Spleen (tissue), 11 donors: ENCODE results near the gene AVP. TPM values are rescaled to one million over a fixed set of nuclear protein-coding genes. Genes with fewer than 3 reads are reported as not detected.
A peak's percentile ranks its signal among the peaks of the same experiment; 100 is the strongest.

Experiments
- DNase-seq: peaks from one replicate; pipeline ENCODE4 v3.0.0-alpha.2; 2020
- H3K27ac ChIP-seq, 8 donors: fragments of 200-600 bp; sonication (generic) in 7 of 8; 1 replicate in 4 of 8; 2 replicates in 4 of 8; pipeline versions ENCODE4 v1.5.0 to v1.8.0; 2016 to 2021; ENCODE audit warnings: inconsistent platforms in 4 of 8, mild to moderate bottlenecking in 4 of 8, moderate library complexity in 1 of 8
- H3K27me3 ChIP-seq, 7 donors: fragments of 200-600 bp; sonication (generic) in 6 of 7; replicated peaks in 1 of 7; 1 replicate in 4 of 7; 2 replicates in 3 of 7; pipeline versions ENCODE4 v1.5.0 to v1.8.0; 2016 to 2021; ENCODE audit warnings: inconsistent platforms in 3 of 7, mild to moderate bottlenecking in 1 of 7
- H3K36me3 ChIP-seq, 6 donors: fragments of 200-600 bp; sonication (generic) in 5 of 6; 1 replicate in 4 of 6; 2 replicates in 2 of 6; pipeline versions ENCODE4 v1.5.0 to v1.8.0; 2016 to 2021; ENCODE audit warnings: inconsistent platforms in 2 of 6
- H3K4me1 ChIP-seq, 6 donors: fragments of 200-600 bp; sonication (generic) in 5 of 6; 1 replicate in 3 of 6; 2 replicates in 3 of 6; pipeline versions ENCODE4 v1.5.0 to v1.8.0; 2016 to 2021; ENCODE audit warnings: inconsistent platforms in 3 of 6
- H3K4me3 ChIP-seq, 8 donors: fragments of 200-600 bp; sonication (generic) in 7 of 8; 1 replicate in 4 of 8; 2 replicates in 4 of 8; pipeline versions ENCODE4 v1.5.0 to v1.8.0; 2016 to 2021; ENCODE audit warnings: inconsistent platforms in 4 of 8, mild to moderate bottlenecking in 4 of 8, moderate library complexity in 2 of 8
- H3K9me3 ChIP-seq, 8 donors: fragments of 200-600 bp; sonication (generic) in 7 of 8; 1 replicate in 4 of 8; 2 replicates in 4 of 8; pipeline versions ENCODE4 v1.5.0 to v1.8.0; 2016 to 2021; ENCODE audit warnings: inconsistent platforms in 4 of 8
- POLR2A ChIP-seq, 3 donors: fragments of 450-650 bp; IDR thresholded peaks; one replicate each; pipeline ENCODE4 v1.5.1; 2017; ENCODE audit warnings: antibody characterized with exemption in 3 of 3, mild to moderate bottlenecking in 1 of 3
- POLR2AphosphoS5 ChIP-seq, 3 donors: sonication (generic); formaldehyde crosslinking; IDR thresholded peaks; one replicate each; pipeline ENCODE4 v1.5.1; 2017; ENCODE audit warnings: antibody characterized with exemption in 3 of 3
- WGBS, 5 donors: extraction: QIAGEN DNeasy Blood & Tissue Kit in 3 of 5; methylation state at CpG; one replicate each; pipeline versions ENCODE4 v1.1.5 to v1.1.7; 2013 to 2018; 5-methylcytosine and 5-hydroxymethylcytosine counted together
- intact Hi-C: fragments of 100-400 bp; cut with DNase I; formaldehyde crosslinking; loops from one replicate; pipeline ENCODE4 v1.15.0; 2023; ENCODE audit warnings: low total_unique reads
- polyA plus RNA-seq, 3 donors: library from polyadenylated mRNA; stranded (reverse); fragments of 200-250 nt; gene quantifications; one replicate each; pipeline ENCODE4 v1.2.1, GENCODE V29; 2013
- total RNA-seq, 7 donors: library from RNA; depleted of rRNA in 3 of 7; stranded (reverse); fragments of >200 nt in 3 of 7; fragmentation: NEBNext Ultra II Directional in 4 of 7; extraction: Animal tissue kit (Norgen Biotek cat#: 25700) in 4 of 7; gene quantifications; one replicate each; pipeline versions ENCODE4 v1.1.0 to v1.2.1, GENCODE V29; 2016 to 2021
- TF ChIP-seq, protein P1 (sequence below), 11 experiments: fragments of 200-600 bp in 7 of 11; fragments of 450-650 bp in 4 of 11; sonication (generic) in 4 of 11; IDR thresholded peaks in 8 of 11; conservative IDR thresholded peaks in 3 of 11; 1 replicate in 7 of 11; 2 replicates in 4 of 11; pipeline versions ENCODE4 v1.4.0 to v1.8.0; 2016 to 2021; ENCODE audit warnings: antibody characterized with exemption in 11 of 11, inconsistent platforms in 4 of 11, mild to moderate bottlenecking in 1 of 11
- donor health status: healthy with polysubstance abuse.
- donor health status: DM: no; HTN: no; CAD: no; lungs with moderate emphysema.
- donor health status: DM: no; HTN: no; CAD: no.
- donor health status: Bipolar disorder and iron deficiency.
- donor health status: healthy.
- donor health status: DM: no; HTN: no; CAD: no.
- donor health status: DM: yes; HTN: yes; CAD: no.

AVP gene
- total and polyA plus RNA-seq, 10 donors: 2.2 TPM; not detected in 9

DNA sequence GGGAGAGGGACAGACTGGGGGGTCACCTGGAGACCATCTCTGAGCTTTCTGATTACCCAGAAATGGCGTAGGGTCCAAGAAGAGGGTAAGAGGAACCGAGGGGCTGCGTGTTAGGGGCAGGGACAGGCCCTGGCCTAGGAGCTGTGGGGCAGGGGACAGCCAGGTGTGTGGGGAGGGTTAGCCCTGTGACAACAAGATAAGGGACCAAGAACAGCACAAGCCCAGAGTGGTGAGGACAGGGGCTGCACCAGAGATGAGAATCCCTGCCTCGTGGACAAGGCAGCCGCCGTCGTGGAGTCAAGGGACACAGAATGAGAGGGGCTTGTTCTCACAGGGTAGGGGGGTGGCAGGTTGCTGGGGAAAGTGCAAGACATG lies 449 bp upstream of the AVP start:
- H3K4me1 ChIP-seq: peaks cover 3 to 29% (median 18%) of the 10 kb centered on the region in 6 donors
- H3K27me3 ChIP-seq: peaks cover 4 to 73% (median 45%) of the 10 kb centered on the region in 7 donors
- no peak overlapping the region for H3K27ac ChIP-seq
- H3K4me3 ChIP-seq: no peak overlapping the region
- 66 to 87% (median 71%) methylated on average over 7 of the region's 7 CpGs for WGBS, 5 donors
- no peaks in the 10 kb centered on the region for H3K9me3 ChIP-seq
- no peak for DNase-seq
- no peaks in the 10 kb centered on the region for H3K36me3 ChIP-seq
- TF ChIP-seq POLR2AphosphoS5 (IDR thresholded peaks at IDR 0.05): no peak
- intact Hi-C loops: no loop called here

DNA sequence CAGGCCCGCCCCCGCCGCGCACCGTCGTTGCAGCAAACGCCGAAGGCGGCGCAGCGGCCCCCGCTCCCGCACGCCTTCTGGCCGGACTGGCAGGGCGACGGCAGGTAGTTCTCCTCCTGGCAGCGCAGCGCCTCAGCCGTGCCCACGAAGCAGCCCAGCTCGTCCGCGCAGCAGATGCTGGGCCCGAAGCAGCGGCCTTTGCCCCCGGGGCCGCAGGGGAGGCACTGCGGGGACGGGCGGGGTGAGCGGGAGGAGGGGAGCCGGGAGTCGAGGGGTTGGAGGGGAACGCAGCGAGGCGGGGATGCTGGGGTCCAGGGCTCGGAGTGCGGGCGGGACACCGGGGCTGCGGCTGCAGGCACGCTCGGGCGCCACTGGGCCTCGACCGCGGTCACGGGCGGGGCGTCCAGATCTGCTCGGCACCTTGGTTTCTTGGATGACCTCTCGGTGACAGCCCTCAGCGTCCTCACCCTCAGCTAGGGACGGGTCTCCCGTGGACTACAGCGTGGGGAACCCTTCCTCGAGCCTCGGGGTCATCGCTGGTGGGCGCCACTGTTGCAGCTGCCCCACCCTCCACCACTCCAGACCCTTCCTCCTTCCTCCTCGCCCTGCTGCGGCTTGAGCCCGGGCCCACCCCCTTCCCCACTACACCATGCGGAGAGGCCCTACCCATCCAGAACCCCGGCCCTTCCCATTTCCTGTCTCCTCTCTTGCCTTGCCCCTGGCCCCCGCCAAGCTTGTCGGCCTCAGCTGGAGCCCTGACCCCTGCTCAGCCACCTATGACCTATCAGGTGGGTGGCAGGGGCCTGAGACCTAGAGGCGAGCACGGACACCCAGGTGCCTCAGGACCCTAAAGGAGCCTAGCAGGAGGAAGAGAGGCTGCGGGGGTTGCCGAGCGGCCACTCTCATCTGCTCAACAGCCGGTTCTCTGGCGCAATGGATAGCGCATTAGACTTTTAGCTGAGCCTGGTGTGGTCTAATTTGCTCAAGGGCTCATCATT lies 1.3 kb downstream of the AVP start:
- peaks cover 3 to 29% (median 18%) of the 10 kb centered on the region in 6 donors for H3K4me1 ChIP-seq
- no peaks in the 10 kb centered on the region for H3K9me3 ChIP-seq
- peaks cover 4 to 75% (median 45%) of the 10 kb centered on the region in 7 donors for H3K27me3 ChIP-seq
- no peak for DNase-seq
- peak overlapping the region; percentile 7 to 65 (median 26) for H3K4me3 ChIP-seq
- H3K36me3 ChIP-seq: no peaks in the 10 kb centered on the region
- 5 to 14% (median 9%) methylated on average over 25 to 76 of the region's 76 CpGs for WGBS, 5 donors
- intact Hi-C loops: no loop called here
- H3K27ac ChIP-seq: no peak overlapping the region
- TF ChIP-seq POLR2A (IDR thresholded peaks at IDR 0.05): no peak
- no peak for TF ChIP-seq POLR2AphosphoS5 (IDR thresholded peaks at IDR 0.05)
- TF ChIP-seq, protein P1, sequence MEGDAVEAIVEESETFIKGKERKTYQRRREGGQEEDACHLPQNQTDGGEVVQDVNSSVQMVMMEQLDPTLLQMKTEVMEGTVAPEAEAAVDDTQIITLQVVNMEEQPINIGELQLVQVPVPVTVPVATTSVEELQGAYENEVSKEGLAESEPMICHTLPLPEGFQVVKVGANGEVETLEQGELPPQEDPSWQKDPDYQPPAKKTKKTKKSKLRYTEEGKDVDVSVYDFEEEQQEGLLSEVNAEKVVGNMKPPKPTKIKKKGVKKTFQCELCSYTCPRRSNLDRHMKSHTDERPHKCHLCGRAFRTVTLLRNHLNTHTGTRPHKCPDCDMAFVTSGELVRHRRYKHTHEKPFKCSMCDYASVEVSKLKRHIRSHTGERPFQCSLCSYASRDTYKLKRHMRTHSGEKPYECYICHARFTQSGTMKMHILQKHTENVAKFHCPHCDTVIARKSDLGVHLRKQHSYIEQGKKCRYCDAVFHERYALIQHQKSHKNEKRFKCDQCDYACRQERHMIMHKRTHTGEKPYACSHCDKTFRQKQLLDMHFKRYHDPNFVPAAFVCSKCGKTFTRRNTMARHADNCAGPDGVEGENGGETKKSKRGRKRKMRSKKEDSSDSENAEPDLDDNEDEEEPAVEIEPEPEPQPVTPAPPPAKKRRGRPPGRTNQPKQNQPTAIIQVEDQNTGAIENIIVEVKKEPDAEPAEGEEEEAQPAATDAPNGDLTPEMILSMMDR (IDR thresholded peaks at IDR 0.05 in 8 of 11, conservative IDR thresholded peaks at IDR 0.05 in 3 of 11): no peak

DNA sequence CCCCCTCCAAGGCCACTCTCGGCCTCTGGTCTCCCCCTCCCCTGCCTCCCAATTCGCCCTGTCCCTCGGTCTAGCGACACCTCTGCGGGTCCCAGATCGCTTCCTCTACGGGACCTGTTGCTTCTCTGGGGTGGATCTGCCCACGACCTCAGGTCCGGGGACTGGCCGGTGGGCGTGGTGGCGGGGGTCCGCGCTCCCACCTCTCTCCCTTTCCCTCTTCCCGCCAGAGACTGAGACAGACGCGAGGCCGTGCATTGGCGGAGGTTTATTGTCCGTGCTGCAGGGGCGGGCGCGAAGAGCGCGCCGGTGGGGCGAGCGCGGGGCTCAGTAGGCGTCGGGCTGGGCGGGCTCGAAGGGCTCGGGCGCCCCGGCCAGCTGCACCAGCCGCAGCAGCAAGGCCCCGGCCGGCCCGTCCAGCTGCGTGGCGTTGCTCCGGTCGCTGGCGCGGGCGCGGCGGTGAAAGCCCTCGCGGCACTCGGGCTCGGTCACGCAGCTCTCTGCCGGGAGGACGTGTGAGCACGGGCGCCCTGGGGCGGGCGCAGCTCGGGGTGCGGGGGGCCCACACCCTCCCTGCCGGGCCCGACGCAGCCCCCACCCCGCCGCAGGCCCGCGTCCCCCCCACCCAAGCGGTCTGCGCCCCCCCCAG lies 2.1 kb downstream of the AVP start:
- intact Hi-C loops: no loop called here
- H3K27ac ChIP-seq: no peak overlapping the region
- peaks cover 3 to 29% (median 18%) of the 10 kb centered on the region in 6 donors for H3K4me1 ChIP-seq
- no peaks in the 10 kb centered on the region for H3K36me3 ChIP-seq
- no peak for TF ChIP-seq POLR2AphosphoS5 (IDR thresholded peaks at IDR 0.05)
- TF ChIP-seq, protein P1 (IDR thresholded peaks at IDR 0.05 in 8 of 11, conservative IDR thresholded peaks at IDR 0.05 in 3 of 11): no peak
- TF ChIP-seq POLR2A (IDR thresholded peaks at IDR 0.05): no peak
- H3K9me3 ChIP-seq: no peaks in the 10 kb centered on the region
- no peak for DNase-seq
- WGBS, 5 donors: 2 to 16% (median 3%) methylated on average over 11 to 70 of the region's 71 CpGs
- peaks cover 4 to 83% (median 51%) of the 10 kb centered on the region in 7 donors for H3K27me3 ChIP-seq
- peak overlapping the region in 7 of 8 donors; percentile 19 to 65 (median 32) for H3K4me3 ChIP-seq

DNA sequence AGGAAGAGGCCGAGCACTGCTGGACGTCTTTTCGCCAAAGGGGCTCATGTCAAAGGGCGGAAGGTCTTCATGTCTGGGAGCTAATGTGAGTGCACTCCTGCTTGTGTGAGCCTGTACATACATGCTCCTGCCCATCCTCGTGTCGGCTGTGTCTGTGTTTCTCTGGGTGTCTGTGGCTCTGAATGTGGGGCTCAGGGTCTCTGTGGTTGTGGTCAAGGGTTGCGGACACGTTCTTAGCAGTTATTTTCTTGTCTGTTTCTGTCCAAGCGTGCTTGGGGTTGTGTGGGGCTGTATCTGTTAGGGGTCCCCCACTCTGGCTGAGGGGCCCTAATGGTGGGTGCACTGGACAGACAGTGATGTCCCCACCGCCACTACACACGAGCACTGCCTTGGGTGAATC lies 2.9 kb downstream of the AVP start:
- TF ChIP-seq POLR2A (IDR thresholded peaks at IDR 0.05) (no peak), POLR2AphosphoS5 (IDR thresholded peaks at IDR 0.05) (no peak)
- TF ChIP-seq, protein P1 (IDR thresholded peaks at IDR 0.05 in 8 of 11, conservative IDR thresholded peaks at IDR 0.05 in 3 of 11): no peak
- Histone ChIP-seq H3K4me3 (no peak overlapping the region), H3K27ac (no peak overlapping the region), H3K4me1 (peaks cover 3 to 37% (median 18%) of the 10 kb centered on the region in 6 donors), H3K27me3 (peaks cover 4 to 89% (median 51%) of the 10 kb centered on the region in 7 donors), H3K9me3 (no peaks in the 10 kb centered on the region), H3K36me3 (no peaks in the 10 kb centered on the region)
- no peak for DNase-seq
- intact Hi-C loops: no loop called here
- 67 to 80% (median 74%) methylated on average over 10 to 11 of the region's 11 CpGs for WGBS, 5 donors
